ENCODE results near the gene GRM5.
A peak's percentile ranks its signal among the peaks of the same experiment; 100 is the strongest.
"Not testable (repeated sequence)": the region's sequence is repeated elsewhere in the genome, so short reads cannot be mapped to it uniquely, and the experiment has no call there.

Gene GRM5

GRCh38 chr11:88844941-88845340 lies 220.8 kb downstream of the GRM5 start:
- not testable (repeated sequence) for H3K4me3 ChIP-seq, H3K27ac ChIP-seq

- H3K4me3 ChIP-seq = not testable (repeated sequence)
- H3K27ac ChIP-seq = peak overlapping the region in 1 of 21 experiments; percentile 16
Observed at GRCh38 chr11:88843766-88844426, 221.9 kb downstream of the GRM5 start.

GRCh38 chr11:88838139-88838538 lies 227.6 kb downstream of the GRM5 start:
- H3K27ac ChIP-seq, H3K4me3 ChIP-seq: not testable (repeated sequence)

GRCh38 chr11:88835709-88836108 lies 230.1 kb downstream of the GRM5 start:
- H3K27ac ChIP-seq, H3K4me3 ChIP-seq: not testable (repeated sequence)

GRCh38 chr11:88831303-88831890 lies 234.4 kb downstream of the GRM5 start:
- Histone ChIP-seq H3K27ac (no peak overlapping the region), H3K4me3 (no peak overlapping the region)

GRCh38 chr11:88827018-88827676 lies 238.6 kb downstream of the GRM5 start:
- Histone ChIP-seq H3K27ac (no peak overlapping the region), H3K4me3 (no peak overlapping the region)

- Histone ChIP-seq H3K27ac (no peak overlapping the region), H3K4me3 (no peak overlapping the region)
Observed at GRCh38 chr11:88819616-88820015, 246.2 kb downstream of the GRM5 start.

GRCh38 chr11:88818978-88819377 lies 246.8 kb downstream of the GRM5 start:
- Histone ChIP-seq H3K4me3 (no peak overlapping the region), H3K27ac (no peak overlapping the region)

GRCh38 chr11:88815505-88815904 lies 250.3 kb downstream of the GRM5 start:
- H3K4me3 ChIP-seq = no peak overlapping the region
- H3K27ac ChIP-seq = no peak overlapping the region

- Histone ChIP-seq H3K4me3 (no peak overlapping the region), H3K27ac (no peak overlapping the region)
Observed at GRCh38 chr11:88814076-88814475, 251.7 kb downstream of the GRM5 start.

GRCh38 chr11:88813233-88813915 lies 252.4 kb downstream of the GRM5 start:
- Histone ChIP-seq H3K27ac (no peak overlapping the region), H3K4me3 (no peak overlapping the region)

- Histone ChIP-seq H3K27ac (no peak overlapping the region), H3K4me3 (no peak overlapping the region)
Observed at GRCh38 chr11:88810420-88811097, 255.2 kb downstream of the GRM5 start.

GRCh38 chr11:88809126-88809525 lies 256.7 kb downstream of the GRM5 start:
- no peak overlapping the region for H3K4me3 ChIP-seq
- no peak overlapping the region for H3K27ac ChIP-seq

GRCh38 chr11:88807349-88807748 lies 258.4 kb downstream of the GRM5 start:
- Histone ChIP-seq H3K4me3 (no peak overlapping the region), H3K27ac (no peak overlapping the region)

- Histone ChIP-seq H3K4me3 (no peak overlapping the region), H3K27ac (no peak overlapping the region)
Observed at GRCh38 chr11:88806410-88806809, 259.4 kb downstream of the GRM5 start.

GRCh38 chr11:88801484-88802123 lies 264.2 kb downstream of the GRM5 start:
- no peak overlapping the region for H3K4me3 ChIP-seq

GRCh38 chr11:88799771-88800500 lies 265.8 kb downstream of the GRM5 start:
- Histone ChIP-seq H3K27ac (no peak overlapping the region), H3K4me3 (no peak overlapping the region)

More at GRCh38 chr11:88801484-88802123, 264.2 kb downstream of the GRM5 start:
- no peak overlapping the region for H3K27ac ChIP-seq

GRCh38 chr11:88790182-88790581 lies 275.6 kb downstream of the GRM5 start:
- Histone ChIP-seq H3K4me3 (no peak overlapping the region), H3K27ac (no peak overlapping the region)

GRCh38 chr11:88779577-88779976 lies 286.2 kb downstream of the GRM5 start:
- no peak overlapping the region for H3K27ac ChIP-seq

More at GRCh38 chr11:88779577-88779976, 286.2 kb downstream of the GRM5 start:
- H3K4me3 ChIP-seq = no peak overlapping the region

Measured in skin epidermis (tissue), 12 donors.